ENCODE results near the gene ODF2L. TPM values are rescaled to one million over a fixed set of nuclear protein-coding genes. Genes with fewer than 3 reads are reported as not detected.

The ODF2L gene
- polyA plus RNA-seq, 1 experiment: 25.6 TPM

GRCh38 chr1:86388777-86389176 lies 7.3 kb downstream of the ODF2L start:
- no peak for DNase-seq (ENCODE audit: low read depth, low spot score)
- no peak overlapping the region for H3K4me3 ChIP-seq (ENCODE audit: low read depth, low read length)
- no peaks in the 10 kb centered on the region for H3K9me3 ChIP-seq (ENCODE audit: control insufficient read depth, insufficient read depth, low read length)
- no peak overlapping the region for H3K27ac ChIP-seq (ENCODE audit: low read depth, low read length)
- no peaks in the 10 kb centered on the region for H3K27me3 ChIP-seq (ENCODE audit: control insufficient read depth, insufficient read depth, low read length)
- TF ChIP-seq CTCF (IDR thresholded peaks at IDR 0.05; ENCODE audit: low read depth, low read length): no peak
- ChIA-PET CTCF (interaction anchor here (0.9 to 1.4 kb wide), 2 partner anchors 9 to 315 kb away, joined by 3 to 4 read pairs; no protein-coding TSS in a partner anchor), POLR2A (no interaction called here)

GRCh38 chr1:86387916-86388627 lies 8.1 kb downstream of the ODF2L start:
- no peak overlapping the region for H3K4me3 ChIP-seq (ENCODE audit: low read depth, low read length)
- H3K9me3 ChIP-seq (ENCODE audit: control insufficient read depth, insufficient read depth, low read length): no peaks in the 10 kb centered on the region
- CTCF ChIA-PET: interaction anchor here (0.6 to 1.4 kb wide), 3 partner anchors 8 to 316 kb away, joined by 3 to 4 read pairs (median 3); no protein-coding TSS in a partner anchor
- POLR2A ChIA-PET: no interaction called here
- H3K27ac ChIP-seq (ENCODE audit: low read depth, low read length): no peak overlapping the region
- no peaks in the 10 kb centered on the region for H3K27me3 ChIP-seq (ENCODE audit: control insufficient read depth, insufficient read depth, low read length)
- DNase-seq (ENCODE audit: low read depth, low spot score): no peak
- no peak for TF ChIP-seq CTCF (IDR thresholded peaks at IDR 0.05; ENCODE audit: low read depth, low read length)

- H3K4me3 ChIP-seq (ENCODE audit: low read depth, low read length): no peak overlapping the region
- CTCF ChIA-PET: interaction anchor here (1.4 kb wide), 1 partner anchor 322 kb away, joined by 4 read pairs; the partner anchor contains the start of gene SH3GLB1
- DNase-seq (ENCODE audit: low read depth, low spot score): no peak
- no peak overlapping the region for H3K27ac ChIP-seq (ENCODE audit: low read depth, low read length)
- POLR2A ChIA-PET: no interaction called here
- no peaks in the 10 kb centered on the region for H3K27me3 ChIP-seq (ENCODE audit: control insufficient read depth, insufficient read depth, low read length)
- no peak for TF ChIP-seq CTCF (IDR thresholded peaks at IDR 0.05; ENCODE audit: low read depth, low read length)
- H3K9me3 ChIP-seq (ENCODE audit: control insufficient read depth, insufficient read depth, low read length): no peaks in the 10 kb centered on the region
Observed at GRCh38 chr1:86382878-86383277, 13.2 kb downstream of the ODF2L start.

- ChIA-PET POLR2A (no interaction called here), CTCF (no interaction called here)
- H3K9me3 ChIP-seq (ENCODE audit: control insufficient read depth, insufficient read depth, low read length): peaks cover 3% of the 10 kb centered on the region; the same call in 1 of the 2 replicates
- DNase-seq (ENCODE audit: low read depth, low spot score): no peak
- H3K4me3 ChIP-seq (ENCODE audit: low read depth, low read length): no peak overlapping the region
- H3K27ac ChIP-seq (ENCODE audit: low read depth, low read length): no peak overlapping the region
- no peaks in the 10 kb centered on the region for H3K27me3 ChIP-seq (ENCODE audit: control insufficient read depth, insufficient read depth, low read length)
- TF ChIP-seq CTCF (IDR thresholded peaks at IDR 0.05; ENCODE audit: low read depth, low read length): no peak
Observed at GRCh38 chr1:86381223-86381622, 14.9 kb downstream of the ODF2L start.

- Histone ChIP-seq H3K9me3 (ENCODE audit: control insufficient read depth, insufficient read depth, low read length) (peaks cover 3% of the 10 kb centered on the region; the same call in 1 of the 2 replicates), H3K27me3 (ENCODE audit: control insufficient read depth, insufficient read depth, low read length) (no peaks in the 10 kb centered on the region), H3K4me3 (ENCODE audit: low read depth, low read length) (no peak overlapping the region), H3K27ac (ENCODE audit: low read depth, low read length) (no peak overlapping the region)
- POLR2A ChIA-PET: no interaction called here
- DNase-seq (ENCODE audit: low read depth, low spot score): peak; percentile 60
- CTCF ChIA-PET: interaction anchor here (0.6 to 2.2 kb wide), 33 partner anchors 8 to 705 kb away, joined by 3 to 29 read pairs (median 4); partner anchors contain the start of genes ODF2L and SH3GLB1
- peak; percentile 74 for TF ChIP-seq CTCF (IDR thresholded peaks at IDR 0.05; ENCODE audit: low read depth, low read length)
Observed at GRCh38 chr1:86380257-86380861, 15.8 kb downstream of the ODF2L start.

All from AG04450 (cell line).